ENCODE measurements around the gene TFAP2C.

Gene TFAP2C

GRCh38 chr20:56628873-56629463 is at the start of gene TFAP2C:
Gene TFAP2C, plus strand, starts transcription at chr20:56629306. Its CDS starts 239 bp downstream, at chr20:56629545.
- DNase-seq (ENCODE audit: low read depth in 3 of 3, low spot score in 1 of 3), result no peak

GRCh38 chr20:56580226-56580625 is 48.9 kb upstream of the TFAP2C start:
- DNase-seq (ENCODE audit: low read depth in 3 of 3, low spot score in 1 of 3), result no peak

GRCh38 chr20:56581701-56582100 is 47.4 kb upstream of the TFAP2C start:
- DNase-seq (ENCODE audit: low read depth in 3 of 3, low spot score in 1 of 3), result no peak

- no peak for DNase-seq (ENCODE audit: low read depth in 3 of 3, low spot score in 1 of 3)
These were observed 46.6 kb upstream of the TFAP2C start for GRCh38 chr20:56582542-56582941.

- DNase-seq (ENCODE audit: low read depth in 3 of 3, low spot score in 1 of 3), result no peak
These were observed 44.2 kb upstream of the TFAP2C start for GRCh38 chr20:56584916-56585315.

- no peak for DNase-seq (ENCODE audit: low read depth in 3 of 3, low spot score in 1 of 3)
These were observed 41.6 kb upstream of the TFAP2C start for GRCh38 chr20:56587307-56588041.

GRCh38 chr20:56588996-56589395 is 40.1 kb upstream of the TFAP2C start:
- DNase-seq (ENCODE audit: low read depth in 3 of 3, low spot score in 1 of 3), result no peak

GRCh38 chr20:56589633-56590032 is 39.5 kb upstream of the TFAP2C start:
- no peak for DNase-seq (ENCODE audit: low read depth in 3 of 3, low spot score in 1 of 3)

GRCh38 chr20:56590888-56591287 is 38.2 kb upstream of the TFAP2C start:
- no peak for DNase-seq (ENCODE audit: low read depth in 3 of 3, low spot score in 1 of 3)

- no peak for DNase-seq (ENCODE audit: low read depth in 3 of 3, low spot score in 1 of 3)
These were observed 36.9 kb upstream of the TFAP2C start for GRCh38 chr20:56592211-56592610.

GRCh38 chr20:56592817-56593216 is 36.3 kb upstream of the TFAP2C start:
- DNase-seq (ENCODE audit: low read depth in 3 of 3, low spot score in 1 of 3), result no peak

- no peak for DNase-seq (ENCODE audit: low read depth in 3 of 3, low spot score in 1 of 3)
These were observed 33.2 kb upstream of the TFAP2C start for GRCh38 chr20:56595746-56596475.

- no peak for DNase-seq (ENCODE audit: low read depth in 3 of 3, low spot score in 1 of 3)
These were observed 27.9 kb upstream of the TFAP2C start for GRCh38 chr20:56601166-56601565.

- no peak for DNase-seq (ENCODE audit: low read depth in 3 of 3, low spot score in 1 of 3)
These were observed 24.4 kb upstream of the TFAP2C start for GRCh38 chr20:56604673-56605072.

- DNase-seq (ENCODE audit: low read depth in 3 of 3, low spot score in 1 of 3), result no peak
These were observed 23.7 kb upstream of the TFAP2C start for GRCh38 chr20:56605261-56605996.

- no peak for DNase-seq (ENCODE audit: low read depth in 3 of 3, low spot score in 1 of 3)
These were observed 22.7 kb upstream of the TFAP2C start for GRCh38 chr20:56606174-56606945.

- DNase-seq (ENCODE audit: low read depth in 3 of 3, low spot score in 1 of 3), result no peak
These were observed 21.9 kb upstream of the TFAP2C start for GRCh38 chr20:56607061-56607704.

- no peak for DNase-seq (ENCODE audit: low read depth in 3 of 3, low spot score in 1 of 3)
These were observed 20.7 kb upstream of the TFAP2C start for GRCh38 chr20:56608376-56608775.

GRCh38 chr20:56609321-56609720 is 19.8 kb upstream of the TFAP2C start:
- DNase-seq (ENCODE audit: low read depth in 3 of 3, low spot score in 1 of 3), result no peak

GRCh38 chr20:56610098-56610497 is 19.0 kb upstream of the TFAP2C start:
- no peak for DNase-seq (ENCODE audit: low read depth in 3 of 3, low spot score in 1 of 3)

Measured in stimulated activated CD4-positive, alpha-beta T cell treated with anti-CD3 and anti-CD28 coated beads, TNF-alpha, amount 100 ng/mL, for 1 hour (primary cell).